Ascending aorta (tissue), 2 donors: ENCODE data around the gene FEZ2. TPM values are rescaled to one million over a fixed set of nuclear protein-coding genes. Genes with fewer than 3 reads are reported as not detected.
"Not testable (repeated sequence)": the region's sequence is repeated elsewhere in the genome, so short reads cannot be mapped to it uniquely, and the experiment has no call there.

Experiments used
- DNase-seq, 2 donors: peaks; one replicate each; pipeline ENCODE4 v3.0.0-alpha.2; 2019; ENCODE audit warnings: low spot score in 2 of 2
- H3K27ac ChIP-seq, 2 donors: fragments of 200-600 bp; sonication (generic); one replicate each; pipeline ENCODE4 v1.5.1; 2016 to 2017; ENCODE audit warnings: mild to moderate bottlenecking in 1 of 2
- H3K27me3 ChIP-seq: fragments of 200-600 bp; sonication (generic); one replicate; pipeline ENCODE4 v1.5.1; 2017
- H3K36me3 ChIP-seq, 2 donors: fragments of 200-600 bp; sonication (generic); one replicate each; pipeline ENCODE4 v1.5.1; 2016
- H3K4me1 ChIP-seq, 2 donors: fragments of 200-600 bp; sonication (generic); one replicate each; pipeline ENCODE4 v1.5.1; 2016 to 2017; ENCODE audit warnings: mild to moderate bottlenecking in 1 of 2
- H3K4me3 ChIP-seq, 2 donors: fragments of 200-600 bp; sonication (generic); one replicate each; pipeline ENCODE4 v1.5.1; 2016 to 2017; ENCODE audit warnings: mild to moderate bottlenecking in 1 of 2
- H3K9me3 ChIP-seq, 2 donors: fragments of 200-600 bp; sonication (generic); one replicate each; pipeline ENCODE4 v1.5.1; 2016
- intact Hi-C: fragments of 100-400 bp; cut with DNase I; formaldehyde crosslinking; loops from one replicate; pipeline ENCODE4 v1.15.1; 2023
- total RNA-seq: library from RNA; depleted of rRNA; stranded (reverse); fragments of >200 nt; gene quantifications from one replicate; pipeline ENCODE4 v1.1.0, GENCODE V29; 2016
- TF ChIP-seq, protein P1 (sequence below), 3 experiments: fragments of 200-600 bp in 2 of 3; fragments of 450-650 bp in 1 of 3; sonication (generic) in 2 of 3; IDR thresholded peaks; one replicate each; pipeline ENCODE4 v1.5.1; 2016 to 2019; ENCODE audit warnings: antibody characterized with exemption in 3 of 3, mild to moderate bottlenecking in 1 of 3, moderate library complexity in 1 of 3

FEZ2 gene
- total RNA-seq, 1 donor from 2014 or later = 31.8 TPM

DNA sequence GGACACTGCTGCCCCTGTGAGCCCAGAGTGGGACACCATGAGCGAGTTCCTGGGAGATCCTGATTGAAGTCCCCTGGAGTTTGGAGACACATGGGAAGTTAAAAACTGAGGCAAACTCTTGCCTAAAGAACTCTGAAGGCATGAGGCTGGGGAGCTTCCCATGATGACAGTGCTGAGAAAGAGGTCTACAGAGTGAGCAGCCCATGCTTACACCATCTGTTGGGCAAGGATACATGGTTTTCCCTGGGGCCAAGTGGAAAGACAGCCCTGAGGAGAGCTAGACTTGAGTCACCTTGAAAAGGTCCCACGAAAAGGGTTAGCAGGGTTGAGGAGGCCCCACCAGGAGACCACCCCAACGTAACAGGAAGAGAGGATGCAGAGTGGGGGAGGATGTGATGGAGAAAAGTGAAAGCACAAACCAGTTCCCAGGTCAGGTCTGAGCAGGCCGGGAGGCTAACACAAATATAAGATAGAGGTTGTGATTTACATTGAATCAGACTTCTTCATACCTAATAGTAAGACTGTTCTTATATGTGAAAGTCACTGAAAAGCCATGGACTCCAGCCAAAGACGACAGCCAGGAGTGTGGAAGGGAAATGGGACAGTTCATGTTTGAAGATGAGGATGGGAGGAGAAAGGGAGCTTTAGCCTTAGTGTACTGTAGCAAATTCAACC lies 13.5 kb upstream of the FEZ2 start:
- Histone ChIP-seq H3K4me3 (no peak overlapping the region), H3K9me3 (no peaks in the 10 kb centered on the region), H3K27me3 (no peaks in the 10 kb centered on the region), H3K36me3 (no peaks in the 10 kb centered on the region), H3K27ac (no peak overlapping the region), H3K4me1 (no peaks in the 10 kb centered on the region)
- no peak for DNase-seq
- TF ChIP-seq, protein P1, sequence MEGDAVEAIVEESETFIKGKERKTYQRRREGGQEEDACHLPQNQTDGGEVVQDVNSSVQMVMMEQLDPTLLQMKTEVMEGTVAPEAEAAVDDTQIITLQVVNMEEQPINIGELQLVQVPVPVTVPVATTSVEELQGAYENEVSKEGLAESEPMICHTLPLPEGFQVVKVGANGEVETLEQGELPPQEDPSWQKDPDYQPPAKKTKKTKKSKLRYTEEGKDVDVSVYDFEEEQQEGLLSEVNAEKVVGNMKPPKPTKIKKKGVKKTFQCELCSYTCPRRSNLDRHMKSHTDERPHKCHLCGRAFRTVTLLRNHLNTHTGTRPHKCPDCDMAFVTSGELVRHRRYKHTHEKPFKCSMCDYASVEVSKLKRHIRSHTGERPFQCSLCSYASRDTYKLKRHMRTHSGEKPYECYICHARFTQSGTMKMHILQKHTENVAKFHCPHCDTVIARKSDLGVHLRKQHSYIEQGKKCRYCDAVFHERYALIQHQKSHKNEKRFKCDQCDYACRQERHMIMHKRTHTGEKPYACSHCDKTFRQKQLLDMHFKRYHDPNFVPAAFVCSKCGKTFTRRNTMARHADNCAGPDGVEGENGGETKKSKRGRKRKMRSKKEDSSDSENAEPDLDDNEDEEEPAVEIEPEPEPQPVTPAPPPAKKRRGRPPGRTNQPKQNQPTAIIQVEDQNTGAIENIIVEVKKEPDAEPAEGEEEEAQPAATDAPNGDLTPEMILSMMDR (IDR thresholded peaks at IDR 0.05) = no peak
- intact Hi-C loops = no loop called here

DNA sequence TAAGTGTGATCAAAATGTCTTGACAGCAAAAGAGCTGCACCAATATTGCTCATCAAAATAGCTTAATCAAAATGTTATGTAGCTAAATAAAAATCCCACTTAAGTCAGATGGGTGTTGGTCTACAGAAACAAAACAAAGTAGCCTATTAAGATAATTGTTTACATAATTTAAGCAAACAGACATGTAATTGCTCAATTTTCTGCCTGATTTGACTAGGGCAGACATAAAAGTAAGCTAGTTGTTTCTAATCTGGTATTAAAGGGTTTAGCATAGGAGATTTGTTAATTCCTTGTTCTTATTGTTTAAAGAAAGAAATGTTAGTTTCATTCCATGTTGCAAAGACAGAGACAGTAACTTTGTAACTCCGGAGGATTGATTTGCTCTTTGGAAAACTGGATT lies 11.5 kb upstream of the FEZ2 start:
- no peak for DNase-seq
- intact Hi-C loops = no loop called here
- no peaks in the 10 kb centered on the region for H3K4me1 ChIP-seq
- no peaks in the 10 kb centered on the region for H3K36me3 ChIP-seq
- no peak overlapping the region for H3K4me3 ChIP-seq
- H3K9me3 ChIP-seq = no peaks in the 10 kb centered on the region
- no peak overlapping the region for H3K27ac ChIP-seq
- TF ChIP-seq, protein P1 (IDR thresholded peaks at IDR 0.05) = no peak
- H3K27me3 ChIP-seq = no peaks in the 10 kb centered on the region

DNA sequence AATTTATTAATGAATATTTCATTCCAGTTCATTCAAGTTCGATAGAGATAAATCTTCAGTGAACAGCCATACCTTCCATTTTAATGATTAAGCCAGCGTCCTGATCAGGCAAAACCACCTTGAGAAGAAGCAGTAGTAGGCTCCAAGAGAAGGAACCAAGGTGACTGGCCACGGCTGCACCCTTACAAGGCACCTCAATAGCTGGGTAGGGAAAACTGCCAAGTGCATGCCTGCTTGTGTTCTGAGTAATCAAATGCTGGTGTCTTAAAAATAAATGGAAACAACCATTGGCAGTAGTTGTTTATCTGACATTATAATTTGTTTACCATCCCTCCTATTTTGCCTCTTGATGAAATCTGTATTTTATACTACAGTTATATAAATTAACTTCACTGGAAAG lies 10.0 kb upstream of the FEZ2 start:
- H3K9me3 ChIP-seq = no peaks in the 10 kb centered on the region
- TF ChIP-seq, protein P1 (IDR thresholded peaks at IDR 0.05) = no peak
- intact Hi-C loops = no loop called here
- no peak for DNase-seq
- H3K4me1 ChIP-seq = no peaks in the 10 kb centered on the region
- no peaks in the 10 kb centered on the region for H3K36me3 ChIP-seq
- no peak overlapping the region for H3K4me3 ChIP-seq
- no peaks in the 10 kb centered on the region for H3K27me3 ChIP-seq
- H3K27ac ChIP-seq = no peak overlapping the region

DNA sequence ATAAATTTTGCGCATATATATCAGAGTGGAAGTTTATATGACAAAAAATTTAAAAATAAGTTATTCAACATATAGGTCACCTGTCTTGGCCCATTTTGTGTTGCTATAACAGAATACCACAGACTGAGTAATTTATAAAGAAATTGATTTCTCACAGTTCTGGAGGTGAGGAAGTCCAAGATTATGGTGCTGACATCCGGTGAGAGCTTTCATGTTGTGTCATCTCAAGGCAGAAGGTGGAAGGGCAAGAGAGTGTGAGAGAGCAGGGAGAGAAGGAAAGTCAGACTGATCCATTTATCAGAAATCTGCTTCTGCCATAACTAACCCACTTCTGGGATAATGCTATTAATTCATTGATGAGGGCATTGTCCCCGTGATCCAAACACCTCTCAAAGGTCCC lies 9.0 kb upstream of the FEZ2 start:
- no peaks in the 10 kb centered on the region for H3K27me3 ChIP-seq
- TF ChIP-seq, protein P1 (IDR thresholded peaks at IDR 0.05) = no peak
- H3K9me3 ChIP-seq = no peaks in the 10 kb centered on the region
- intact Hi-C loops = no loop called here
- no peaks in the 10 kb centered on the region for H3K36me3 ChIP-seq
- H3K4me1 ChIP-seq = no peaks in the 10 kb centered on the region
- no peak overlapping the region for H3K4me3 ChIP-seq
- H3K27ac ChIP-seq = no peak overlapping the region
- DNase-seq = no peak

DNA sequence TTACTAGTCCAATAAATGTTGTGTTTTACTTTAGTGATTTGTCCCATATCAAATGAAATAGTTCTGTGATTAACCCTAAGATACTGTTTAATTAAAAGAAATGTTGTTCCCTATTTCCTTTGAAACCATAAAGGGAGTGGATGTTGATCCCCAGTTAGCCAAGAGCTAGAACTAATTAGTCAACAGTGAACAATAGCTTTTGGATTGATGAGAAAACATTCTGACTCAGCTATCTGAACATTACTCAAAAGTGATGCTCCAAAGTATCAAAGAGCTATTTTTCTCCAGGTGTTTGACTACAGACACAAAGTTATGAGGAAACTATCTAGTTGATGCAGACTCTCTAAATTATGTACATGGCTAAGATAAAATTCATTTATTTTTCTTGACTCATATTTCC lies 7.3 kb upstream of the FEZ2 start:
- no peaks in the 10 kb centered on the region for H3K36me3 ChIP-seq
- no peak overlapping the region for H3K27ac ChIP-seq
- TF ChIP-seq, protein P1 (IDR thresholded peaks at IDR 0.05) = no peak
- H3K27me3 ChIP-seq = no peaks in the 10 kb centered on the region
- no peaks in the 10 kb centered on the region for H3K9me3 ChIP-seq
- intact Hi-C loops = no loop called here
- no peak overlapping the region for H3K4me3 ChIP-seq
- no peak for DNase-seq
- no peaks in the 10 kb centered on the region for H3K4me1 ChIP-seq

DNA sequence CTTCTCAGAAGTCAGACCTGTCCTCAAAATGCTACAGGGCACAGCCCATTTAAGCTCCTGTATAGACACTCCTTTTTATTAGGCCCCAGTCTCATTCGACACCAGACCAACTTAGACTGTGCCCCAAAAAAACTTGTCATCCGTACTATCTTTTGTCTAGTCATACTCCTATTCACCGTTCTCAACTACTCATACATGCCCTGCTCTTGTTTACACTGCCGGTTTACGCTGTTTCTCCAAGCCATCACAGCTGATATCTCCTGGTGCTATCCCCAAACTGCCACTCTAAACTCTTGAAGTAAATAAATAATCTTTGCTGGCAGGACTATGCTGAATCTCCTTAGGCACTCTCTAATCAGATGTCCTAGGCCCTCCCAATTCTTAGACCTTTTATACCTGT lies 5.7 kb upstream of the FEZ2 start:
- H3K36me3 ChIP-seq, intact Hi-C loops, H3K27ac ChIP-seq, H3K4me1 ChIP-seq, H3K9me3 ChIP-seq, DNase-seq, H3K4me3 ChIP-seq, H3K27me3 ChIP-seq: not testable (repeated sequence)
